ENCODE data around the gene MYO16.

MYO16 gene

DNA sequence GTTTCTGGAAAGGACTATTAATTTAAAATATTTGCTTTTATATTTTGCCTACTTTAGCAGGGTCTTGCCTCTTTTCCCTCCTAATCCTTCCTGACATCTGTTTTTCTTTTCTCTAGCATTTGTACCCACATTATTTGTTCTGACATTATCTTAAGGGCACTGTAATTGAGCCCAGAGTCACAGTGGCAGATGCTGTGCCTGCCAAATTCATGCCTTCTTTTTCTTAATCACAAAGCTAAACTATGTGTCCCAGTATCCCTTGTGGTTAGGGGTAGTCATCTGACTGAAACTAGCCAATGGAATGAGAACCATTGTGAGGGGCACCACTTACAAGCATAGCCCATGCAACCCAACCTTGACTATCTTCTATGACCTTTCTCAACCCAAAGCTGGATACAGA, 562.9 kb downstream of the MYO16 start:
- DNase-seq (ENCODE audit: extremely low read depth, low read depth): no peak
- TF ChIP-seq, protein P1, sequence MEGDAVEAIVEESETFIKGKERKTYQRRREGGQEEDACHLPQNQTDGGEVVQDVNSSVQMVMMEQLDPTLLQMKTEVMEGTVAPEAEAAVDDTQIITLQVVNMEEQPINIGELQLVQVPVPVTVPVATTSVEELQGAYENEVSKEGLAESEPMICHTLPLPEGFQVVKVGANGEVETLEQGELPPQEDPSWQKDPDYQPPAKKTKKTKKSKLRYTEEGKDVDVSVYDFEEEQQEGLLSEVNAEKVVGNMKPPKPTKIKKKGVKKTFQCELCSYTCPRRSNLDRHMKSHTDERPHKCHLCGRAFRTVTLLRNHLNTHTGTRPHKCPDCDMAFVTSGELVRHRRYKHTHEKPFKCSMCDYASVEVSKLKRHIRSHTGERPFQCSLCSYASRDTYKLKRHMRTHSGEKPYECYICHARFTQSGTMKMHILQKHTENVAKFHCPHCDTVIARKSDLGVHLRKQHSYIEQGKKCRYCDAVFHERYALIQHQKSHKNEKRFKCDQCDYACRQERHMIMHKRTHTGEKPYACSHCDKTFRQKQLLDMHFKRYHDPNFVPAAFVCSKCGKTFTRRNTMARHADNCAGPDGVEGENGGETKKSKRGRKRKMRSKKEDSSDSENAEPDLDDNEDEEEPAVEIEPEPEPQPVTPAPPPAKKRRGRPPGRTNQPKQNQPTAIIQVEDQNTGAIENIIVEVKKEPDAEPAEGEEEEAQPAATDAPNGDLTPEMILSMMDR (IDR thresholded peaks at IDR 0.05; ENCODE audit: low read depth, low read length): no peak

DNA sequence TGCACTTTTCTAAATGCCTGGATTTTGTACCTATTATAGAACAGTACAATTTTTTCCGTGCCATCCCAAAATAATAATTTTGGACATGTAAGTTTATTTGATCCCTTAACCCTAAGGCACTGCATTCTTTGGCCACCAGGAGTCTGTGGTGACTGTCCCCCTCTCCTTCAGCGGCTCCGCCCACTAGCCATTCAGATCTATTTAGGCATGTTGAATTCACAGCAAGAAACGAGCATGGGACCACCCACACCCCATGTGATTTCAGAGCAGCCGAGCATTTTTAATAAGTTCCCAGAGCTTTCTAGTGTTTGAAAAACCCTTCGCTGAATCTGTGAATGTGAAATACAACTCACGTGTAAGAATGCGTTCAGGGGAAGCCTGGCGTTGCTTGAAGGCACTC, 567.5 kb downstream of the MYO16 start:
- TF ChIP-seq, protein P1 (IDR thresholded peaks at IDR 0.05; ENCODE audit: low read depth, low read length): no peak
- DNase-seq (ENCODE audit: extremely low read depth, low read depth): no peak

DNA sequence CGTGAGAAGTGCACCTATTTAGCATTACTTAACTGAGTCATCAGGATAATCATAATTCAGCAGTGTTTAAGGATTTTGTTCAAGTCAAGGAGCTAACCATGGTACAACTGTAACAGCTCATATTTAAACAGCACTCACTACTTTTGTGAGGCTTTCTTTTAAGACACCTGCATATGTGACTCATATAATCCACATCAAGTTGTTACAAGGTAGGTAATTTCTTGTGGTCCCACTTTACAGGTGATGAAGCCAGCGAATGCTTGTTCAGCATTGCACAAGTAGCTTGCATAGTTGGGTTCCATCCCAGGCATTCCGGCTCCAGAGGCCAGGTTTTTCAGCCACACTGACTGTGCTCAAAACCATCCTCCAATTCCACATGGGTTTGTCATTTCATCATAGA, 569.2 kb downstream of the MYO16 start:
- TF ChIP-seq, protein P1 (IDR thresholded peaks at IDR 0.05; ENCODE audit: low read depth, low read length): no peak
- DNase-seq (ENCODE audit: extremely low read depth, low read depth): no peak

DNA sequence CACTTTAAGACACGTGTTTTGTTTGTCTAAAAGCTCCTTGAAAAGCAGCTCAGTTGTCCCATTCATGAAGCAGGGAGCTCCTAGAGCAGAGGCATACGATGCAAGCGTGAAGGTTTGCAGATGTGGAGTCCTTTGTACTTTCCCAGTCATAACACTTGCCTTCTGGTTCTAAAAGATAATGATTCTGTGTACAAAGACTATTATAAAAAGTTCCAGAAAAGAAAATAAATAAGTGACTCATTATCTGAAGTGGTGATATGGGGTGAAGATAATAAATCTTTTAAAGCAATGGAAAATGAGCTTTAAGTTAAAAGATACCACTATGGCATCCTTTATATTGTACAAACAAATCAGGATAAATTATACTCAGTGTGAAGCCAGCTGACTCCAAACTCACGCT, 569.9 kb downstream of the MYO16 start:
- TF ChIP-seq, protein P1 (IDR thresholded peaks at IDR 0.05; ENCODE audit: low read depth, low read length): no peak

DNA sequence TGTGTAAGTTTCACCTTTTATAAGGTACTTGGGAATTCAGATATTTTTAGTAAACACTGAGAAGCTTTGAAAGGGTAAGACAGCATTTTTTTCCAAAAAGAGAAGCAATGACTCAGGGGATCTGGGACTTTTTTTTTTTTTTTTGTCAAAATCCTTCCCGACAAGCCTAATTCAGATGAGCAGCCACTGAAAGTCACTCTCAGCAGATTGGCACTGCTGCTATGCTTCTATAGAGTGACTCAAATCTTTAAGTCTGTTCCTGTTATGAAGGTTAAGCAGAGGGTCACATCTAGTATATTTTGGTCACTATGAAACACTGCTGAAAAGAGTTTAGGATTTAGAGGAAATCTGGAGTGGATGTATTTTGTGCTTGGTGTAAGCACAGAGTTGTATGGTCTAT, 571.1 kb downstream of the MYO16 start:
- DNase-seq (ENCODE audit: extremely low read depth, low read depth): no peak
- TF ChIP-seq, protein P1 (IDR thresholded peaks at IDR 0.05; ENCODE audit: low read depth, low read length): no peak

More for the DNA sequence above, 569.9 kb downstream of the MYO16 start:
- no peak for DNase-seq (ENCODE audit: extremely low read depth, low read depth)

DNA sequence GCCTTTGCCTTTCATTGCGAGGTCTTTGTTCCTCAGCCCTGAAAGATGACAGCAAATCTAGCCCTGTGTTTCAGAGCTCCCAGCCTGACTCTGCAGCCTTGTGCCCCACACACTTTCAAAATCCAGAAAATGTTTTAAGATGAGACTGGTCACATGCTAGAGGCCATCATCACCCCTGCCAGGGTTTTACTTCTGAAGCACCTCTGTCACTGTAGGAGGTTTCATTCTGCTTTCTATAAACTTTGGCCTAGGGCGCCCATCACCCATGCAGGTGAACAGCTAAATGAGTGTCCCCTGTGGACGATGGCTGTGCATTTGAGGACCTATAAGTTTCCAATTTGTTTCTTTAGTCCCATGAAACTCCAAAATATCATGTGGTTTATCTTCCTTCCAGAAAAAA, 574.2 kb downstream of the MYO16 start:
- TF ChIP-seq, protein P1 (IDR thresholded peaks at IDR 0.05; ENCODE audit: low read depth, low read length): no peak

DNA sequence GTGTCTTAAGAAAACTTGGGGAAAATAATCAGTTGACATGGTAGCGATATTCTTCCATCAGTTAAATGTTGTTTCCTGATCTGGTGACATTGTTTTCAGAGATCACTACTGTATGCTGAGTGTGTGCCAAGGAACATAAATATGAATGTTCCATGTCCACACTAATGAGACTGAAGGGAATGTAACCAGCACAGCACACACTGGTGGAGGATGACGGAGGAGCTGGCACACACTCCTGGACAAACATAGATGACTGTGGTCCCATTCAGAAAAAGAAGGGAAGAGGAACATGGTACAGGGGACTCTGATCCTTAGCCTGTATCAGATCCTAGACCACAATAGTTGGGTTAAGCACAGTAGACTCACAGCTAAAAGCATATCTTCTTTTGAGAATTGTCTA, 574.8 kb downstream of the MYO16 start:
- TF ChIP-seq, protein P1 (IDR thresholded peaks at IDR 0.05; ENCODE audit: low read depth, low read length): no peak
- DNase-seq (ENCODE audit: extremely low read depth, low read depth): no peak

More for the DNA sequence above, 574.2 kb downstream of the MYO16 start:
- no peak for DNase-seq (ENCODE audit: extremely low read depth, low read depth)
